Measurements from ENCODE around the gene KIF1B. TPM values are rescaled to one million over a fixed set of nuclear protein-coding genes. Genes with fewer than 3 reads are reported as not detected.
A peak's percentile ranks its signal among the peaks of the same experiment; 100 is the strongest.

Gene KIF1B
- total RNA-seq, 1 donor from 2014 or later = 37.2 TPM

DNA sequence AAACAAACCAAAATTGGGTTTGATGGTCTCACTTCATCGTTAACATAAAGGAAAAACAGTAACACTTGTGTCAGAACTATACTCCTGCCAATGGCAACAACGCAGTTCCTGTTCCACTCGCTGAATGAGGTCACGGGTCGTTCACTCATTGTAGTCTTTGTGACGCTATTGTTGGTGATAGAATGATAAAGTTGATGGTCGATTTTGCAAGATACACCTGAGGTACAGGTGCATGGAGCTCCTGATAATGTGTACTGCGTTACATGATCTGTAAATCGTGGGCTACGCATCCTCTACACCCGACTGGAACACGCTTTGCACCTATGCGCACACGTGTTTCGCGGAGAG is 219.5 kb downstream of the KIF1B start:
- DNase-seq (ENCODE audit: low spot score) = no peak

DNA sequence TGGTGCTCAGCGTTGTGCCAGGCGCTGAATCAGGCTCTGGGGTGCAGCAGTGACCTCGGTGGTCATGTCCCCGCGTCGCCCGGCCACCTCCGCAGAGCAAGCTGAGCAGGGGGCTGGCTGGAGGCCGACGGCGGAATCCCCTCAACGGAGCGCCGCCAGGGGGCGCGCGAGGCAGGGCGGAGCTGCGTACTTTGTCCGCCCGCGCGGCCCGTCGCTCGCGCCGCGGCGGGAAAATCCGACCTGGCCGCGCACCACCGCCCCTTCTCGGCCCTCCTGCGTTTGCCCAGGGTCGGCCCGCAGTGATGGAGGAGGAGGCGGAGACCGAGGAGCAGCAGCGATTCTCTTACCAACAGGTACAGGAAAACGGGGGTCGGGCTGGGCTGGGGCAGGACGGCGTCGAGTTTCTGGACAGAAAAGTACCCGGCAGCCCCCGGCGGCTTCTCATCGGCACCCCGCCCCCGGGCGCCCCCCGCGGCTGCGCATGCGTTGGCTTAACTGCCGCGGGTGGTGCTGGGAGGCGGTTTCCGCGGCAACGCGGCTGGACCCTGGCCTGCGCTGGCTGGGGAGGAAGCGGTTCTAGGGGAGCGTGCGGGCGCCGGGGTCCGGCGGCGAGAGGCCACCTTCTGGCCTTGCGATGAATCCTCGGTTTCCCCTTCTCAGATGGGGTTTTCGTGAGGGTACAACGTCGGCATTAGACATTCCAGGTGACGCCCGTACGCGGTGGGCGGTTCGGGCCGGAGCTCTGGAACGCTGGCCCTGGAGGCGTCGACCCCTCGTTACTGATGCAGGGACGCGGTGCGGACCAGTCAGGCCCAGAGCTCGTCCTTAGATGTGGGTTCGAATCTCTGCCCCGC is 220.1 kb downstream of the KIF1B start, which contains the start of gene CENPS:
CENPS (plus strand) TSS at position 218 of the 854 bp plus-strand sequence; CDS start at position 303, 85 bp downstream.
- DNase-seq (ENCODE audit: low spot score) = peak; percentile 87

Other genes with a start within 250 kb of the KIF1B start
- gene RBP7, start 213.3 kb upstream of the KIF1B start, total RNA-seq = 8.5 TPM
- 41.8 TPM for gene UBE4B, start 177.6 kb upstream of the KIF1B start, total RNA-seq
- gene PGD, start 188.5 kb downstream of the KIF1B start, total RNA-seq = 85.1 TPM
- 14.9 TPM for gene CENPS, start 219.9 kb downstream of the KIF1B start, total RNA-seq
- gene CORT, start 239.5 kb downstream of the KIF1B start, total RNA-seq = 0.47 TPM